SK-N-SH (cell line): ENCODE results near the gene PLA2G4B. TPM values are rescaled to one million over a fixed set of nuclear protein-coding genes. Genes with fewer than 3 reads are reported as not detected.

ENCODE experiments used
- CTCF ChIA-PET: fragments of 300-600, 350-600 bp; formaldehyde crosslinking; extraction: SDS; loops from one replicate; lab custom pipeline; 2021; lab: Yijun Ruan, JAX
- POLR2A ChIA-PET: fragments of 350-600 bp; sonication (Branson Sonifier 250); formaldehyde crosslinking; extraction: SDS; loops from one replicate; lab custom pipeline; 2020; ENCODE audit warnings: antibody characterized with exemption, inconsistent platforms; lab: Yijun Ruan, JAX
- DNase-seq: peaks from one replicate; pipeline ENCODE4 v3.0.0; 2012
- H2AFZ ChIP-seq: fragments of 200-600 bp; sonication (generic); 2 replicates; pipeline ENCODE4 v1.8.1; 2016; ENCODE audit warnings: antibody characterized with exemption, mild to moderate bottlenecking, low read depth
- H3F3A ChIP-seq: fragments of 200-600 bp; sonication (generic); replicated peaks from 2 replicates; pipeline ENCODE3; 2016; ENCODE audit warnings: antibody characterized with exemption, mild to moderate bottlenecking; ENCODE audit not compliant: insufficient read depth
- H3K27ac ChIP-seq, 2 experiments: fragments of 200-500 bp in 1 of 2; fragments of 200-600 bp in 1 of 2; sonication (Bioruptor generic) in 1 of 2; sonication (generic), shearing (Covaris generic) in 1 of 2; 2 replicates each; pipeline versions ENCODE4 v1.5.1 to v1.6.1; 2014 to 2016; ENCODE audit warnings: low read depth in 2 of 2, inconsistent platforms in 1 of 2, low read length in 1 of 2, mild to moderate bottlenecking in 1 of 2, mixed read lengths in 1 of 2
- H3K27me3 ChIP-seq: fragments of 200-600 bp; sonication (generic), shearing (Covaris generic); 2 replicates; pipeline ENCODE4 v1.6.1; 2016; ENCODE audit warnings: mixed run types; ENCODE audit not compliant: insufficient read depth
- H3K36me3 ChIP-seq, 2 experiments: fragments of 200-500 bp in 1 of 2; fragments of 200-600 bp in 1 of 2; sonication (Bioruptor generic) in 1 of 2; sonication (generic) in 1 of 2; replicated peaks in 1 of 2; 2 replicates each; pipeline versions ENCODE3 to v1.5.1; 2014 to 2016; ENCODE audit warnings: low read length in 1 of 2, mild to moderate bottlenecking in 1 of 2; ENCODE audit not compliant: insufficient read depth in 2 of 2, control insufficient read depth in 1 of 2
- H3K4me1 ChIP-seq, 2 experiments: fragments of 200-500 bp in 1 of 2; fragments of 200-600 bp in 1 of 2; sonication (Bioruptor generic) in 1 of 2; sonication (generic), shearing (Covaris generic) in 1 of 2; 2 replicates each; pipeline versions ENCODE4 v1.5.1 to v1.6.1; 2014 to 2016; ENCODE audit warnings: low read depth in 1 of 2, low read length in 1 of 2, mixed run types in 1 of 2; ENCODE audit not compliant: insufficient read depth in 2 of 2, control insufficient read depth in 1 of 2
- H3K4me2 ChIP-seq: fragments of 200-600 bp; sonication (generic), shearing (Covaris generic); 2 replicates; pipeline ENCODE4 v1.6.1; 2017; ENCODE audit warnings: mixed run types
- H3K4me3 ChIP-seq, 2 experiments: fragments of 200-500 bp in 1 of 2; fragments of 200-600 bp in 1 of 2; sonication (Bioruptor generic) in 1 of 2; sonication (generic), shearing (Covaris generic) in 1 of 2; 2 replicates each; pipeline versions ENCODE4 v1.5.1 to v1.8.1; 2014 to 2016; ENCODE audit warnings: low read depth in 2 of 2, inconsistent platforms in 1 of 2, low read length in 1 of 2, mild to moderate bottlenecking in 1 of 2, mixed read lengths in 1 of 2, moderate library complexity in 1 of 2
- H3K79me2 ChIP-seq: fragments of 200-600 bp; sonication (generic); 2 replicates; pipeline ENCODE4 v1.8.1; 2017; ENCODE audit warnings: mild to moderate bottlenecking; ENCODE audit not compliant: insufficient read depth
- H3K9ac ChIP-seq: fragments of 200-600 bp; sonication (generic); 2 replicates; pipeline ENCODE4 v1.6.1; 2017; ENCODE audit warnings: mixed run types
- H3K9me2 ChIP-seq: fragments of 200-600 bp; sonication (generic); 2 replicates; pipeline ENCODE4 v1.6.1; 2017; ENCODE audit warnings: mixed run types
- H3K9me3 ChIP-seq: fragments of 200-600 bp; sonication (generic); 2 replicates; pipeline ENCODE4 v1.6.1; 2017; ENCODE audit warnings: mixed run types, mild to moderate bottlenecking, moderate library complexity
- H4K20me1 ChIP-seq: fragments of 200-600 bp; sonication (generic); 2 replicates; pipeline ENCODE4 v1.6.1; 2017; ENCODE audit warnings: mild to moderate bottlenecking, mixed run types; ENCODE audit not compliant: insufficient read depth
- CHD2 ChIP-seq: fragments of 150-350 bp; IDR thresholded peaks from 2 replicates; pipeline ENCODE4 v1.6.1; 2018; ENCODE audit warnings: low read length; ENCODE audit not compliant: partially characterized antibody
- GABPA ChIP-seq: IDR thresholded peaks from 2 replicates; pipeline ENCODE4 v1.4.0; 2012; ENCODE audit warnings: low read depth, mild to moderate bottlenecking
- JUND ChIP-seq: IDR thresholded peaks from 2 replicates; pipeline ENCODE4 v1.4.0; 2012
- NRF1 ChIP-seq: IDR thresholded peaks from 2 replicates; pipeline ENCODE4 v1.6.1; 2012; ENCODE audit warnings: low read depth, mild to moderate bottlenecking, low read length
- RAD21 ChIP-seq: IDR thresholded peaks from 2 replicates; pipeline ENCODE4 v1.6.1; 2012; ENCODE audit warnings: mild to moderate bottlenecking, low read length
- RFX5 ChIP-seq: IDR thresholded peaks from 2 replicates; pipeline ENCODE4 v1.6.1; 2012; ENCODE audit warnings: mild to moderate bottlenecking, improper control_type of control experiment, low read length
- SMC3 ChIP-seq: IDR thresholded peaks from 2 replicates; pipeline ENCODE4 v1.6.1; 2012; ENCODE audit warnings: low read depth, low read length, improper control_type of control experiment
- TAF1 ChIP-seq: IDR thresholded peaks from 2 replicates; pipeline ENCODE4 v1.6.1; 2012; ENCODE audit warnings: low read depth, mild to moderate bottlenecking, low read length, moderate library complexity, borderline replicate concordance
- TCF12 ChIP-seq: IDR thresholded peaks from 2 replicates; pipeline ENCODE4 v1.4.0; 2012
- WGBS: methylation state at CpG from one replicate; pipeline ENCODE4 v1.1.6; 2017; ENCODE audit warnings: low lambda C conversion rate; 5-methylcytosine and 5-hydroxymethylcytosine counted together
- polyA plus RNA-seq, 3 experiments: library from polyadenylated mRNA; depleted of rRNA; stranded (reverse); fragments of >200 nt; gene quantifications; 2 replicates each; pipeline ENCODE4 v1.2.3, GENCODE V29; 2012
- TF ChIP-seq, protein P1 (sequence below): fragments of 200-600 bp; sonication (generic); IDR thresholded peaks from 2 replicates; pipeline ENCODE4 v1.6.1; 2017; ENCODE audit warnings: antibody characterized with exemption, mild to moderate bottlenecking, moderate library complexity
- TF ChIP-seq, protein P2 (sequence below): IDR thresholded peaks from 2 replicates; pipeline ENCODE4 v1.4.0; 2012; ENCODE audit warnings: low read depth, borderline replicate concordance
- TF ChIP-seq, protein P3 (sequence below): fragments of 150-350 bp; IDR thresholded peaks from 2 replicates; pipeline ENCODE4 v1.6.1; 2016; ENCODE audit warnings: mild to moderate bottlenecking, low read depth, low read length
- TF ChIP-seq, protein P4 (sequence below): IDR thresholded peaks from 2 replicates; pipeline ENCODE4 v1.6.1; 2012; ENCODE audit warnings: mild to moderate bottlenecking, low read depth, low read length, moderate library complexity
- TF ChIP-seq, protein P5 (sequence below): IDR thresholded peaks from 2 replicates; pipeline ENCODE4 v1.4.0; 2012; ENCODE audit warnings: low read depth

The PLA2G4B gene
- polyA plus RNA-seq, 1 of the 3 experiments (the other 2 are of a cell fraction): 5.3 TPM

DNA sequence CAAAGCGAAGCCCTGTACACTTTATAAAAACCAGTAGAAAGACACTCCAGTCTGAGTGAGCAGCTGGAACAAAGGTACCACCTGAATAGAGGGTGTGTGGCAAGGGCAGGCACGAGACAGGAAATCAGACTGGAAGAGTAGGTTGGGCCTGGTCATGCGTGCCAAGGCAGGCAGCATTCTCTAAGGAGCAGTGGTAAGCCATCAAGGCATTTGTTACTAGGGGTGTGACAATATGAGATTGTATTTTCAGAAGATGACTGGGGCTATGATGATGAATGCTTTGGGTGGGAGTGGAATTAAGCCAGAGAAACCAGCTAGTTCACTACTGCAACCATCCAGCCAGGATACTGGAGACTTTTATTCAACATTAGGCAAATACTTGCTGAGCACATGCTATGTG is 5.8 kb upstream of the PLA2G4B start:
- CTCF ChIA-PET: interaction anchor here (1.1 to 3.1 kb wide), 2 partner anchors 54 to 72 kb away, joined by 4 to 16 read pairs; no protein-coding TSS in a partner anchor
- TF ChIP-seq, protein P1, sequence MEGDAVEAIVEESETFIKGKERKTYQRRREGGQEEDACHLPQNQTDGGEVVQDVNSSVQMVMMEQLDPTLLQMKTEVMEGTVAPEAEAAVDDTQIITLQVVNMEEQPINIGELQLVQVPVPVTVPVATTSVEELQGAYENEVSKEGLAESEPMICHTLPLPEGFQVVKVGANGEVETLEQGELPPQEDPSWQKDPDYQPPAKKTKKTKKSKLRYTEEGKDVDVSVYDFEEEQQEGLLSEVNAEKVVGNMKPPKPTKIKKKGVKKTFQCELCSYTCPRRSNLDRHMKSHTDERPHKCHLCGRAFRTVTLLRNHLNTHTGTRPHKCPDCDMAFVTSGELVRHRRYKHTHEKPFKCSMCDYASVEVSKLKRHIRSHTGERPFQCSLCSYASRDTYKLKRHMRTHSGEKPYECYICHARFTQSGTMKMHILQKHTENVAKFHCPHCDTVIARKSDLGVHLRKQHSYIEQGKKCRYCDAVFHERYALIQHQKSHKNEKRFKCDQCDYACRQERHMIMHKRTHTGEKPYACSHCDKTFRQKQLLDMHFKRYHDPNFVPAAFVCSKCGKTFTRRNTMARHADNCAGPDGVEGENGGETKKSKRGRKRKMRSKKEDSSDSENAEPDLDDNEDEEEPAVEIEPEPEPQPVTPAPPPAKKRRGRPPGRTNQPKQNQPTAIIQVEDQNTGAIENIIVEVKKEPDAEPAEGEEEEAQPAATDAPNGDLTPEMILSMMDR: no peak
- no peak for TF ChIP-seq GABPA
- no peak for TF ChIP-seq TAF1
- no peak for TF ChIP-seq NRF1
- TF ChIP-seq, protein P2, sequence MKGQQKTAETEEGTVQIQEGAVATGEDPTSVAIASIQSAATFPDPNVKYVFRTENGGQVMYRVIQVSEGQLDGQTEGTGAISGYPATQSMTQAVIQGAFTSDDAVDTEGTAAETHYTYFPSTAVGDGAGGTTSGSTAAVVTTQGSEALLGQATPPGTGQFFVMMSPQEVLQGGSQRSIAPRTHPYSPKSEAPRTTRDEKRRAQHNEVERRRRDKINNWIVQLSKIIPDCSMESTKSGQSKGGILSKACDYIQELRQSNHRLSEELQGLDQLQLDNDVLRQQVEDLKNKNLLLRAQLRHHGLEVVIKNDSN: no peak
- TF ChIP-seq, protein P3, sequence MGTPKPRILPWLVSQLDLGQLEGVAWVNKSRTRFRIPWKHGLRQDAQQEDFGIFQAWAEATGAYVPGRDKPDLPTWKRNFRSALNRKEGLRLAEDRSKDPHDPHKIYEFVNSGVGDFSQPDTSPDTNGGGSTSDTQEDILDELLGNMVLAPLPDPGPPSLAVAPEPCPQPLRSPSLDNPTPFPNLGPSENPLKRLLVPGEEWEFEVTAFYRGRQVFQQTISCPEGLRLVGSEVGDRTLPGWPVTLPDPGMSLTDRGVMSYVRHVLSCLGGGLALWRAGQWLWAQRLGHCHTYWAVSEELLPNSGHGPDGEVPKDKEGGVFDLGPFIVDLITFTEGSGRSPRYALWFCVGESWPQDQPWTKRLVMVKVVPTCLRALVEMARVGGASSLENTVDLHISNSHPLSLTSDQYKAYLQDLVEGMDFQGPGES: no peak
- H3K27me3 ChIP-seq: no peaks in the 10 kb centered on the region
- H3K4me3 ChIP-seq: no peak overlapping the region
- no peak for DNase-seq
- no peaks in the 10 kb centered on the region for H3K9me3 ChIP-seq
- no peak overlapping the region for H3K9ac ChIP-seq
- H3K79me2 ChIP-seq: no peaks in the 10 kb centered on the region
- WGBS: 96% methylated on average over 3 of the region's 3 CpGs
- no peaks in the 10 kb centered on the region for H3K9me2 ChIP-seq
- H3K4me2 ChIP-seq: no peak overlapping the region
- POLR2A ChIA-PET: no interaction called here
- H3K27ac ChIP-seq: no peak overlapping the region
- peaks cover 0 to 7% of the 10 kb centered on the region in 2 experiments; a peak in 3 of 4 replicates for H3K4me1 ChIP-seq
- H4K20me1 ChIP-seq: no peaks in the 10 kb centered on the region
- no peaks in the 10 kb centered on the region for H3F3A ChIP-seq
- peaks cover 0 to 5% of the 10 kb centered on the region in 2 experiments for H3K36me3 ChIP-seq
- no peak overlapping the region for H2AFZ ChIP-seq

DNA sequence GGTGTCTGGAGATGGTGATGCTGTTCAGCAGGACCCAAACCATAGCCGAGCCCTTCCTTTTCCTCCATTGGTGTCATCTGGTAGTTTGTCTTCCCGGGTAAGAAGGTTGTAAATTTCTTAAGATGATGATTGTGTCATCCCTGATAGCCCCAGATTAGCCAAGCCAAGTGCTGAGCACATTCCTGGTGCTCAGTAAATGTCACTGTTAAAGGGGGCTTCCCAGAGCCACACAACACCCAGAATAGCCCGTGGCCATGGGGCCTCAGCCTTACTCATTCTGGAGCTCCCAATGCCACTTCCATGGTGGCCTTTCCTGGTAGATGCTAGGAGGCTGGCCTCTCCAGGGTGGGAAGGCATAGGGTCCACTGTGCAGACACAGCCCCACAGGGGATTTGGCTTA is 4.6 kb upstream of the PLA2G4B start:
- POLR2A ChIA-PET: no interaction called here
- Histone ChIP-seq H2AFZ (no peak overlapping the region), H3K79me2 (no peaks in the 10 kb centered on the region), H4K20me1 (no peaks in the 10 kb centered on the region), H3K9me2 (no peaks in the 10 kb centered on the region), H3K27ac (no peak overlapping the region), H3F3A (no peaks in the 10 kb centered on the region), H3K9me3 (no peaks in the 10 kb centered on the region), H3K4me1 (peaks cover 0 to 3% of the 10 kb centered on the region in 2 experiments; a peak in 2 of 4 replicates), H3K4me3 (no peak overlapping the region), H3K4me2 (no peak overlapping the region), H3K9ac (no peak overlapping the region), H3K36me3 (peaks cover 0 to 5% of the 10 kb centered on the region in 2 experiments), H3K27me3 (no peaks in the 10 kb centered on the region)
- CTCF ChIA-PET: interaction anchor here (1.0 to 1.5 kb wide), 3 partner anchors 14 to 70 kb away, joined by 3 to 4 read pairs (median 3); no protein-coding TSS in a partner anchor
- WGBS: 89% methylated on average over 2 of the region's 3 CpGs
- no peak for DNase-seq
- TF ChIP-seq, protein P1: no peak
- TF ChIP-seq JUND: no peak
- TF ChIP-seq, protein P2: no peak
- TF ChIP-seq, protein P3: no peak
- no peak for TF ChIP-seq SMC3
- TF ChIP-seq, protein P4, sequence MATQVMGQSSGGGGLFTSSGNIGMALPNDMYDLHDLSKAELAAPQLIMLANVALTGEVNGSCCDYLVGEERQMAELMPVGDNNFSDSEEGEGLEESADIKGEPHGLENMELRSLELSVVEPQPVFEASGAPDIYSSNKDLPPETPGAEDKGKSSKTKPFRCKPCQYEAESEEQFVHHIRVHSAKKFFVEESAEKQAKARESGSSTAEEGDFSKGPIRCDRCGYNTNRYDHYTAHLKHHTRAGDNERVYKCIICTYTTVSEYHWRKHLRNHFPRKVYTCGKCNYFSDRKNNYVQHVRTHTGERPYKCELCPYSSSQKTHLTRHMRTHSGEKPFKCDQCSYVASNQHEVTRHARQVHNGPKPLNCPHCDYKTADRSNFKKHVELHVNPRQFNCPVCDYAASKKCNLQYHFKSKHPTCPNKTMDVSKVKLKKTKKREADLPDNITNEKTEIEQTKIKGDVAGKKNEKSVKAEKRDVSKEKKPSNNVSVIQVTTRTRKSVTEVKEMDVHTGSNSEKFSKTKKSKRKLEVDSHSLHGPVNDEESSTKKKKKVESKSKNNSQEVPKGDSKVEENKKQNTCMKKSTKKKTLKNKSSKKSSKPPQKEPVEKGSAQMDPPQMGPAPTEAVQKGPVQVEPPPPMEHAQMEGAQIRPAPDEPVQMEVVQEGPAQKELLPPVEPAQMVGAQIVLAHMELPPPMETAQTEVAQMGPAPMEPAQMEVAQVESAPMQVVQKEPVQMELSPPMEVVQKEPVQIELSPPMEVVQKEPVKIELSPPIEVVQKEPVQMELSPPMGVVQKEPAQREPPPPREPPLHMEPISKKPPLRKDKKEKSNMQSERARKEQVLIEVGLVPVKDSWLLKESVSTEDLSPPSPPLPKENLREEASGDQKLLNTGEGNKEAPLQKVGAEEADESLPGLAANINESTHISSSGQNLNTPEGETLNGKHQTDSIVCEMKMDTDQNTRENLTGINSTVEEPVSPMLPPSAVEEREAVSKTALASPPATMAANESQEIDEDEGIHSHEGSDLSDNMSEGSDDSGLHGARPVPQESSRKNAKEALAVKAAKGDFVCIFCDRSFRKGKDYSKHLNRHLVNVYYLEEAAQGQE: no peak
- TF ChIP-seq, protein P5, sequence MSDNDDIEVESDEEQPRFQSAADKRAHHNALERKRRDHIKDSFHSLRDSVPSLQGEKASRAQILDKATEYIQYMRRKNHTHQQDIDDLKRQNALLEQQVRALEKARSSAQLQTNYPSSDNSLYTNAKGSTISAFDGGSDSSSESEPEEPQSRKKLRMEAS: no peak
- TF ChIP-seq CHD2: no peak
- no peak for TF ChIP-seq RAD21
- TF ChIP-seq RFX5: no peak
- TF ChIP-seq TCF12: no peak
